GM12873 (cell line): ENCODE results near the gene TMCC1.

ENCODE experiments used
- TF ChIP-seq, protein P1 (sequence below): IDR thresholded peaks from 2 replicates; pipeline ENCODE4 v1.5.1; 2012; ENCODE audit warnings: low read depth, mild to moderate bottlenecking, moderate library complexity, low read length, control low read depth; ENCODE audit not compliant: insufficient read depth; ENCODE audit errors: missing control alignments

TMCC1 gene

DNA sequence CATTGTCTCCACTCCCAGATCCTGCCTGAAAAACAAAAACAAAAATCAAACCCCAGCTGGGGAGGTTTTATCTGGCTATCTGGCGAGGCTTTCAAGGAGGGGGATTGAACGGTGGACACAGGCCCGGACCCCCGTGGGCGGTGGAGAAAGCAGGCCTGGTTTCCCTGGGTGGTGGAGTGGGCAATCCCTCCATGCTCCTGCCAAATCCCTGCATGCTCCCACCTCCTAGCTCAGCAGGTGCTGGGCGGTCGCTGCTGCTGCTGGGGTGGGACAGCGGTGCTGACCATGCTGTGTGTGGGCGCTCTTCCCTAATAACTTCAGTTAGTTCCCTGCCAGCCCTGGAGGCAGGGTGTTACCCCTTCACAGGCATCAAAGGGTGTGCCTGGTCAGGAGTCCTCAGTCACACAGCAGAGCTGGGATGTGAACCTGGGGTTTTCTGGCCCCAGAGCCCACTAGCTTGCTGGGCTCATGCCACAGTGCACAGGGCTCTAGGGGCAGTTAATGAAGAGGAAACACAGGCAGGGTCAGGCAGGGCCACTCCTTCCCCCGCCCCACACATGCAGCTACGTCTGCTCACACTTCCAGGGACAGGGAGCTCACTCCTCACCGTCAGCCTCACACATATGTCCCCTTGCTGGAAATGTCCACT, 271.2 kb downstream of the TMCC1 start:
- TF ChIP-seq, protein P1, sequence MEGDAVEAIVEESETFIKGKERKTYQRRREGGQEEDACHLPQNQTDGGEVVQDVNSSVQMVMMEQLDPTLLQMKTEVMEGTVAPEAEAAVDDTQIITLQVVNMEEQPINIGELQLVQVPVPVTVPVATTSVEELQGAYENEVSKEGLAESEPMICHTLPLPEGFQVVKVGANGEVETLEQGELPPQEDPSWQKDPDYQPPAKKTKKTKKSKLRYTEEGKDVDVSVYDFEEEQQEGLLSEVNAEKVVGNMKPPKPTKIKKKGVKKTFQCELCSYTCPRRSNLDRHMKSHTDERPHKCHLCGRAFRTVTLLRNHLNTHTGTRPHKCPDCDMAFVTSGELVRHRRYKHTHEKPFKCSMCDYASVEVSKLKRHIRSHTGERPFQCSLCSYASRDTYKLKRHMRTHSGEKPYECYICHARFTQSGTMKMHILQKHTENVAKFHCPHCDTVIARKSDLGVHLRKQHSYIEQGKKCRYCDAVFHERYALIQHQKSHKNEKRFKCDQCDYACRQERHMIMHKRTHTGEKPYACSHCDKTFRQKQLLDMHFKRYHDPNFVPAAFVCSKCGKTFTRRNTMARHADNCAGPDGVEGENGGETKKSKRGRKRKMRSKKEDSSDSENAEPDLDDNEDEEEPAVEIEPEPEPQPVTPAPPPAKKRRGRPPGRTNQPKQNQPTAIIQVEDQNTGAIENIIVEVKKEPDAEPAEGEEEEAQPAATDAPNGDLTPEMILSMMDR: no peak

- TF ChIP-seq, protein P1: no peak
Observed at GRCh38 chr3:129621626-129622225, 271.8 kb downstream of the TMCC1 start.

GRCh38 chr3:129620828-129621559, 272.5 kb downstream of the TMCC1 start:
- TF ChIP-seq, protein P1: no peak

DNA sequence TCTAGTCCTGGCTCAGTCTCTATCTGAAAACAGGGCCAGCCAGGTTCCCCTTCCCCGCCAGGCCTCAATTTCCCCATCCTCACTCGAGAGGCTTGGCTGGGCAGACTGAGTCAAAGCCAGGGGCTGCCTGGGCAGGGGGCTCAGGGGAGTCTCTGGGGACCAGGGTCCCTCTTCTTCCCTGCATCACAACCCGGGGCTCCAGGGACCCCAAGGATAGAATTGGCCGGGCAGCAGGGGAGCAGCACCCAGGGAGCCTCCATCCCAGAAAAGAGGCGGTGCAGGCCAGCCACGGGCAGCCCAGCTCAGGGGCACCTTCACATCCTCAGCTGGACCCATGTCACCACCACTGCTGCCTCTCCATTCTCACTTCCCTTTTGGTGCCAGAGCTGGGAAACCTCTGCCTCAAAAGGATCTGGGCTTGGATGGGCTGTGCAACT, 273.8 kb downstream of the TMCC1 start:
- TF ChIP-seq, protein P1: no peak

- TF ChIP-seq, protein P1: no peak
Observed at GRCh38 chr3:129618901-129619671, 274.4 kb downstream of the TMCC1 start.

- TF ChIP-seq, protein P1: no peak
Observed at GRCh38 chr3:129618186-129618820, 275.2 kb downstream of the TMCC1 start.
